GM12878 (cell line): ENCODE results near the gene KIRREL3. TPM values are rescaled to one million over a fixed set of nuclear protein-coding genes. Genes with fewer than 3 reads are reported as not detected.

Source experiments
- ATAC-seq: fragments of 200-7000 bp; cut with Tn5 transposase; 3 replicates; pipeline ENCODE4 v1.9.1; 2020; ENCODE audit warnings: mild to moderate bottlenecking, moderate library complexity
- BruUV-seq: library from RNA; stranded (reverse); fragments of 400-500 nt; replicated peaks from 2 replicates; lab custom pipeline; 2021; lab: Mats Ljungman, UMichigan
- CTCF ChIA-PET: fragments of 300-600 bp; sonication (Branson Sonifier 250); formaldehyde crosslinking; extraction: SDS; loops from one replicate; lab custom pipeline; 2021; ENCODE audit warnings: inconsistent platforms; lab: Yijun Ruan, JAX
- POLR2A ChIA-PET: fragments of 350-600 bp; formaldehyde crosslinking; extraction: SDS; loops from one replicate; lab custom pipeline; 2021; ENCODE audit warnings: inconsistent platforms; lab: Charles Lee
- RAD21 ChIA-PET: fragments of 300-600 bp; sonication (Branson Sonifier 250); formaldehyde crosslinking; loops from one replicate; lab custom pipeline; 2023; ENCODE audit warnings: antibody characterized with exemption; ENCODE audit not compliant: unreplicated experiment; lab: Charles Lee
- SMC1A ChIA-PET: fragments of 300-600 bp; sonication (Branson Sonifier 250); formaldehyde crosslinking; loops from one replicate; lab custom pipeline; 2023; ENCODE audit not compliant: unreplicated experiment, uncharacterized antibody; lab: Charles Lee
- DNase-seq: peaks from one replicate; pipeline ENCODE4 v3.0.0-alpha.2; 2011; ENCODE audit warnings: low read depth, low spot score
- FAIRE-seq: peaks from 3 replicates; lab custom pipeline; 2011; peaks lifted over from hg19 to GRCh38; lab: Jason Lieb, UNC
- H2AFZ ChIP-seq: 2 replicates; pipeline ENCODE4 v1.6.0; 2011; ENCODE audit warnings: low read depth, low read length, control low read depth; ENCODE audit not compliant: control insufficient read depth
- H3K27ac ChIP-seq: 2 replicates; pipeline ENCODE4 v1.5.1; 2011; ENCODE audit warnings: control low read depth; ENCODE audit not compliant: control insufficient read depth, insufficient read depth
- H3K27me3 ChIP-seq, 2 experiments: replicated peaks in 1 of 2; 2 replicates each; pipeline versions ENCODE4 v1.6.0 to v1.6.1; 2011; ENCODE audit warnings: low read length in 1 of 2; ENCODE audit not compliant: control insufficient read depth in 2 of 2, insufficient read depth in 2 of 2
- H3K36me3 ChIP-seq, 2 experiments: 2 replicates each; pipeline ENCODE4 v1.5.1; 2011; ENCODE audit warnings: low read length in 1 of 2; ENCODE audit not compliant: control insufficient read depth in 2 of 2, insufficient read depth in 2 of 2
- H3K4me1 ChIP-seq: 2 replicates; pipeline ENCODE4 v1.6.1; 2011; ENCODE audit warnings: mild to moderate bottlenecking, low read length, moderate library complexity, mixed read lengths; ENCODE audit not compliant: control insufficient read depth, insufficient read depth
- H3K4me2 ChIP-seq: 2 replicates; pipeline ENCODE4 v1.6.0; 2011; ENCODE audit warnings: control low read depth; ENCODE audit not compliant: control insufficient read depth, insufficient read depth
- H3K4me3 ChIP-seq: fragments of 200-600 bp; sonication (generic); 2 replicates; pipeline ENCODE4 v1.5.1; 2016
- H3K79me2 ChIP-seq: 2 replicates; pipeline ENCODE4 v1.6.0; 2011; ENCODE audit warnings: low read length; ENCODE audit not compliant: control insufficient read depth, insufficient read depth
- H3K9ac ChIP-seq: 2 replicates; pipeline ENCODE4 v1.8.0; 2011; ENCODE audit warnings: low read length, control low read depth, mixed read lengths; ENCODE audit not compliant: control insufficient read depth, insufficient read depth
- H3K9me3 ChIP-seq: replicated peaks from 3 replicates; pipeline ENCODE4 v1.5.1; 2011; ENCODE audit warnings: mild to moderate bottlenecking, low read length; ENCODE audit not compliant: control insufficient read depth, insufficient read depth
- H4K20me1 ChIP-seq: 2 replicates; pipeline ENCODE4 v1.6.0; 2011; ENCODE audit not compliant: control insufficient read depth, insufficient read depth
- WGBS: methylation state at CpG from one replicate; pipeline ENCODE4 v1.1.6; 2016; ENCODE audit warnings: low lambda C conversion rate; ENCODE audit not compliant: insufficient replicate concordance, insufficient coverage; ENCODE audit errors: missing lambda C conversion rate; 5-methylcytosine and 5-hydroxymethylcytosine counted together
- in situ Hi-C: fragments of 300-500 bp; cut with MboI; formaldehyde crosslinking; loops from 9 replicates; pipeline ENCODE4 v1.14.3; 2018; ENCODE audit warnings: mixed read lengths
- intact Hi-C: fragments of 100-400 bp; cut with micrococcal nuclease; formaldehyde crosslinking; loops from one replicate; pipeline ENCODE4 v1.14.2; 2022; ENCODE audit not compliant: unreplicated experiment
- polyA plus RNA-seq, 11 experiments: library from polyadenylated mRNA; depleted of rRNA in 4 of 11; unstranded in 6 of 11; stranded (reverse) in 5 of 11; fragments of >200 nt; fragmentation: Nextera tagmentation in 4 of 11; fragmentation: Illumina TruSeq in 1 of 11; extraction: Ambion mirVana in 4 of 11; extraction: Trizol in 1 of 11; gene quantifications; 1 replicate in 1 of 11; 2 replicates in 10 of 11; pipeline versions ENCODE4 v1.2.1 to v1.2.3, GENCODE V29; 2011 to 2016; ENCODE audit warnings: inconsistent platforms in 2 of 11, missing spikeins in 2 of 11, low read depth in 1 of 11
- total RNA-seq, 4 experiments: library from RNA; depleted of rRNA in 3 of 4; stranded (reverse); fragments of >200 nt in 3 of 4; fragmentation: Illumina TruSeq in 1 of 4; extraction: Trizol in 1 of 4; gene quantifications; 2 replicates each; pipeline versions ENCODE4 v1.2.1 to v1.2.3, GENCODE V29; 2013 to 2021
- TF ChIP-seq, protein P1 (sequence below): fragments of 450-650 bp; IDR thresholded peaks from 2 replicates; pipeline ENCODE4 v1.6.1; 2016; ENCODE audit warnings: mild to moderate bottlenecking
- TF ChIP-seq, protein P2 (sequence below): IDR thresholded peaks from 2 replicates; pipeline ENCODE4 v1.6.1; 2012; ENCODE audit warnings: improper control_type of control experiment, low read depth, low read length; ENCODE audit not compliant: insufficient replicate concordance

KIRREL3 gene
- total and polyA plus RNA-seq, 10 of the 15 experiments (the other 5 are each of a cell fraction or from before 2014, with no cell fraction given) = under 0.01 TPM; not detected in 9

DNA sequence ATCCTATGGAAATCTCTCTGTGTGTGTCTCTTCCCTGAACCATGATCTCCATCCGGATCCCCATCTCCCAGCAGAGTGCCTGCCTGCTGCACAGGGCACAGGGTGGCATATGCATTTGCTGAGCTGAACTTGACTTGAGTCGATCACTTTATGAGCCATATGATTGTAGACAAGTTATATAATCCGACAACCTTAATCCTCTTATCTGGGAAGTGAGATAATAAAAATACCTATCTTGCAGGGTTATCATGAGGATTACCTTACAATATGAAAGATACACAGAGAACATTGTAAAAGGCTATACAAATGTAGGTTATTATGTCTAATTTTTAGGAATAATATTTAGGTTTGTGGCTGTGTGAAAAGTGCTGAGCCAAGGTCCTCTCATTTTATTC, 520.6 kb downstream of the KIRREL3 start:
- Histone ChIP-seq H3K79me2 (no peaks in the 10 kb centered on the region), H3K4me3 (no peak overlapping the region), H2AFZ (no peak overlapping the region; the same call in 1 of the 2 replicates), H3K36me3 (no peaks in the 10 kb centered on the region), H3K27ac (no peak overlapping the region), H3K4me1 (peaks cover 19% of the 10 kb centered on the region), H4K20me1 (no peaks in the 10 kb centered on the region), H3K4me2 (no peak overlapping the region), H3K27me3 (no peaks in the 10 kb centered on the region; a peak in 1 of 4 replicates), H3K9ac (no peak overlapping the region), H3K9me3 (no peaks in the 10 kb centered on the region)
- in situ Hi-C loops (no loop called here), intact Hi-C loops (loop anchor here (1.0 kb wide), 2 partner anchors 39 to 170 kb away; no protein-coding TSS in a partner anchor)
- WGBS = 68% methylated on average over 3 of the region's 3 CpGs
- FAIRE-seq = no peak
- no peak for ATAC-seq
- RAD21 ChIA-PET = interaction anchor here (0.6 to 2.6 kb wide), 16 partner anchors 11 to 211 kb away, joined by 3 to 36 read pairs (median 4); no protein-coding TSS in a partner anchor
- TF ChIP-seq, protein P1, sequence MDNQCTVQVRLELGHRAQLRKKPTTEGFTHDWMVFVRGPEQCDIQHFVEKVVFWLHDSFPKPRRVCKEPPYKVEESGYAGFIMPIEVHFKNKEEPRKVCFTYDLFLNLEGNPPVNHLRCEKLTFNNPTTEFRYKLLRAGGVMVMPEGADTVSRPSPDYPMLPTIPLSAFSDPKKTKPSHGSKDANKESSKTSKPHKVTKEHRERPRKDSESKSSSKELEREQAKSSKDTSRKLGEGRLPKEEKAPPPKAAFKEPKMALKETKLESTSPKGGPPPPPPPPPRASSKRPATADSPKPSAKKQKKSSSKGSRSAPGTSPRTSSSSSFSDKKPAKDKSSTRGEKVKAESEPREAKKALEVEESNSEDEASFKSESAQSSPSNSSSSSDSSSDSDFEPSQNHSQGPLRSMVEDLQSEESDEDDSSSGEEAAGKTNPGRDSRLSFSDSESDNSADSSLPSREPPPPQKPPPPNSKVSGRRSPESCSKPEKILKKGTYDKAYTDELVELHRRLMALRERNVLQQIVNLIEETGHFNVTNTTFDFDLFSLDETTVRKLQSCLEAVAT = no peak
- TF ChIP-seq, protein P2, sequence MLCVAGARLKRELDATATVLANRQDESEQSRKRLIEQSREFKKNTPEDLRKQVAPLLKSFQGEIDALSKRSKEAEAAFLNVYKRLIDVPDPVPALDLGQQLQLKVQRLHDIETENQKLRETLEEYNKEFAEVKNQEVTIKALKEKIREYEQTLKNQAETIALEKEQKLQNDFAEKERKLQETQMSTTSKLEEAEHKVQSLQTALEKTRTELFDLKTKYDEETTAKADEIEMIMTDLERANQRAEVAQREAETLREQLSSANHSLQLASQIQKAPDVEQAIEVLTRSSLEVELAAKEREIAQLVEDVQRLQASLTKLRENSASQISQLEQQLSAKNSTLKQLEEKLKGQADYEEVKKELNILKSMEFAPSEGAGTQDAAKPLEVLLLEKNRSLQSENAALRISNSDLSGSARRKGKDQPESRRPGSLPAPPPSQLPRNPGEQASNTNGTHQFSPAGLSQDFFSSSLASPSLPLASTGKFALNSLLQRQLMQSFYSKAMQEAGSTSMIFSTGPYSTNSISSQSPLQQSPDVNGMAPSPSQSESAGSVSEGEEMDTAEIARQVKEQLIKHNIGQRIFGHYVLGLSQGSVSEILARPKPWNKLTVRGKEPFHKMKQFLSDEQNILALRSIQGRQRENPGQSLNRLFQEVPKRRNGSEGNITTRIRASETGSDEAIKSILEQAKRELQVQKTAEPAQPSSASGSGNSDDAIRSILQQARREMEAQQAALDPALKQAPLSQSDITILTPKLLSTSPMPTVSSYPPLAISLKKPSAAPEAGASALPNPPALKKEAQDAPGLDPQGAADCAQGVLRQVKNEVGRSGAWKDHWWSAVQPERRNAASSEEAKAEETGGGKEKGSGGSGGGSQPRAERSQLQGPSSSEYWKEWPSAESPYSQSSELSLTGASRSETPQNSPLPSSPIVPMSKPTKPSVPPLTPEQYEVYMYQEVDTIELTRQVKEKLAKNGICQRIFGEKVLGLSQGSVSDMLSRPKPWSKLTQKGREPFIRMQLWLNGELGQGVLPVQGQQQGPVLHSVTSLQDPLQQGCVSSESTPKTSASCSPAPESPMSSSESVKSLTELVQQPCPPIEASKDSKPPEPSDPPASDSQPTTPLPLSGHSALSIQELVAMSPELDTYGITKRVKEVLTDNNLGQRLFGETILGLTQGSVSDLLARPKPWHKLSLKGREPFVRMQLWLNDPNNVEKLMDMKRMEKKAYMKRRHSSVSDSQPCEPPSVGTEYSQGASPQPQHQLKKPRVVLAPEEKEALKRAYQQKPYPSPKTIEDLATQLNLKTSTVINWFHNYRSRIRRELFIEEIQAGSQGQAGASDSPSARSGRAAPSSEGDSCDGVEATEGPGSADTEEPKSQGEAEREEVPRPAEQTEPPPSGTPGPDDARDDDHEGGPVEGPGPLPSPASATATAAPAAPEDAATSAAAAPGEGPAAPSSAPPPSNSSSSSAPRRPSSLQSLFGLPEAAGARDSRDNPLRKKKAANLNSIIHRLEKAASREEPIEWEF = no peak
- BruUV-seq = no TSS peak
- DNase-seq = no peak
- POLR2A ChIA-PET = interaction anchor here (0.6 kb wide), 1 partner anchor 885 kb away, joined by 3 read pairs; no protein-coding TSS in a partner anchor
- SMC1A ChIA-PET = interaction anchor here (0.7 to 7.1 kb wide), 21 partner anchors 8 to 596 kb away, joined by 3 to 79 read pairs (median 5); partner anchors contain the start of gene DCPS
- CTCF ChIA-PET = interaction anchor here (0.6 to 8.2 kb wide), 46 partner anchors 9 to 1677 kb away, joined by 3 to 232 read pairs (median 5); partner anchors contain the start of genes DCPS, FOXRED1 and SRPRA
